OCI-LY3 (cell line): ENCODE results near the gene ATOH8.

Experiments used
- CTCF ChIP-seq: fragments of 200-600, 300-600 bp; sonication (generic); IDR thresholded peaks from 2 replicates; pipeline ENCODE4 v1.5.1; 2014; ENCODE audit warnings: antibody characterized with exemption, low read length, low read depth
- EZH2phosphoT487 ChIP-seq: fragments of 200-600 bp; shearing (Covaris generic); IDR thresholded peaks from 2 replicates; pipeline ENCODE4 v1.6.1; 2018; ENCODE audit warnings: antibody characterized with exemption, mixed run types, low read depth

- TF ChIP-seq EZH2phosphoT487 (no peak), CTCF (no peak)
These were observed 34.2 kb downstream of the ATOH8 start for GRCh38 chr2:85787981-85788340.
